Muscle of arm (tissue), 14 donors: ENCODE results near the gene ZNF142. TPM values are rescaled to one million over a fixed set of nuclear protein-coding genes. Genes with fewer than 3 reads are reported as not detected.

Experiments
- DNase-seq: peaks from one replicate; pipeline ENCODE4 v3.0.0-alpha.2; 2013
- long read RNA-seq, 11 donors: transcript quantifications; one replicate each; lab custom pipeline, GENCODE V29; 2026
- polyA plus RNA-seq, 12 donors: library from polyadenylated mRNA; unstranded; fragments of 120-200 nt; gene quantifications; one replicate each; pipeline ENCODE4 v1.2.1, GENCODE V29; 2013; ENCODE audit not compliant: insufficient read length in 12 of 12

The ZNF142 gene
- 10 to 100 TPM in 10 of 12 donors, 1 to 10 TPM in 1, not detected in 1; 9.6 to 20.3 (median 12.4) TPM for polyA plus RNA-seq
- long read RNA-seq, donor 1 = 0 reads
- long read RNA-seq, donor 2 = 0 reads
- long read RNA-seq, donor 3 = 0 reads
- long read RNA-seq, donor 4 = 0 reads
- long read RNA-seq, donor 5 = 0 reads
- long read RNA-seq, donor 6 = 0 reads
- long read RNA-seq, donor 7 = 0 reads
- long read RNA-seq, donor 8 = 0 reads
- long read RNA-seq, donor 9 = 0 reads
- long read RNA-seq, donor 10 = 0 reads
- long read RNA-seq, donor 11, partial matches to known transcripts = 0 of 8 reads
- long read RNA-seq, donor 11, other reads (novel, unspliced or antisense) = 8 of 8 reads

GRCh38 chr2:218659258-218659987, at the start of gene ZNF142, which contains the start of gene BCS1L:
Gene ZNF142 (minus strand): TSS chr2:218659623. CDS start chr2:218656429, 3,194 bp downstream.
Gene BCS1L (plus strand): TSS chr2:218659683. CDS start chr2:218660988, 1,305 bp downstream.
- peak; percentile 88 for DNase-seq

DNA sequence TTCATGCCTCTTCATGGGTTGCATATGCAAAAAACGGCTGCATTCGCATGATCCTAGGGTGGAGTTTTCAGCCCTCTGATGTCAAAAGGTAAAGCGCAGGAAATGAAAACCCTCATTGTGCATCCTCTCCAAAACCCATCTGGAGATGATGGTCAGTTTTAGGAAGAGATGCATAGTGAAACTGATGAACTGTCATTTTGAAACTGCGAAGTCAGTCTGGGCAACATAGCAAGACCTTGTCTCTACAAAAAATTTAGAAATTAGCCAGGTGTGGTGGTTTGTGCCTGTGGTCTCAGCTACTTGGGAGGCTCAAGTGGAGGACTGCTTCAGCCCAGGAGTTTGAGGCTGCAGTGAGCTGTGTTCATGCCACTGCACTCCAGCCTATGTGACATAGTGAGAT, 48.7 kb upstream of the ZNF142 start:
- DNase-seq = no peak

DNA sequence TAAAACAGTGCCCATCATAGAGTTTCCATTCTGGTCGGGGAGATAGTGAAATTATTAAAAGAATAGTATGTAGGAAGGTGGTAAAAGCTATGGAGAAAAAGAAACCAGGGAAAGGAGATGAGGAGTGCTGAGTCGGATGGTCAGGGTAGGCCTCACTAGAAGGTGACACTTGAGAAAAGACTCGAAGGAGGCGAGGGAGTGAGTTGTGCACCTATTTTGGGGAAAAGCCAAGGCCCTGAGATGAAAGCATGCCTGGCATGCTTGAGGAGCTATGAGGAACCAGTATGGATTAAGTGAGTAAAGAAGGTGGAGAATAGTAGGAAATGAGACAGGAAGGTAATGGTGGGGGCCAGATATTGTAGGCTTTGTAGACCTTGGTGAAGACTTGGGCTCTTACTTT, 43.9 kb upstream of the ZNF142 start:
- DNase-seq = no peak

DNA sequence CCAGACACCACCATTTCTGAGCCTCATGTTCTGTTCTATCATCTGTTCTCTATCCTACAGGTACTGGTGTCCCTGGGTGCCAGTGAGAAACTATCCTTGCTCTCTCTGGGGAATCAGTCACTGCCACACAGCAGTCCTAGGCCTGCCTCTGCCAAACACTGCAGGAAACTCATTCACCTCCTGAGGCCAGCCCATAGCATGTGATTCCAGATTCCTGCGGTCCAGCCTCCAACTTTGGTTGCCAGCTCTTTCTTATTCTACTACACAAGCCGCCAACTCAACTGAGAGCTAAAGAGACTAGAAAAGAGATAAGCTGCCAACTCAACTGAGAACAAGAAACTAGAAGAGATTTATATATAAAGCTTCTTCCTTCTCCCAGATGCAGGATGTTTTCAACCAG, 42.4 kb upstream of the ZNF142 start:
- no peak for DNase-seq

GRCh38 chr2:218698885-218699284, 39.5 kb upstream of the ZNF142 start:
- DNase-seq = no peak

GRCh38 chr2:218694405-218695145, 35.2 kb upstream of the ZNF142 start:
- no peak for DNase-seq

DNA sequence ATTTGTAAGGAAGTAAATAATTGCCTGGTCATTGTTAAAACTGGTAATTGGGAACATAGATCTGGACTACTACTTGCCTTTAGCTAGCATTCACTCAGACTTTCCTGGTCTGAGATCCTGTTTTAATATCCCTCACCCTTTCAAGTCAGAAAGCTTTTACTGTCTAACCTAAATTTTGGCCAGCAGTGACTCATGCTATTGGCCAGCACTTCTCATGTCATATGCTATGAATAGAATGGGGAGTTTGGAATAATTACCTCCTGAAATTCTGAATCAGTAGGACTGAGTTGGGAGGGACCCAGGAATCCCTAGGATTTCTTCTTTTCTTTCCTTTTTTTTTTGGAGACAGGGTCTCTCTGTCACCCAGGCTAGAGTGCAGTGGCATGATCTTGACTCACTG, 31.8 kb upstream of the ZNF142 start:
- DNase-seq = peak; percentile 24

DNA sequence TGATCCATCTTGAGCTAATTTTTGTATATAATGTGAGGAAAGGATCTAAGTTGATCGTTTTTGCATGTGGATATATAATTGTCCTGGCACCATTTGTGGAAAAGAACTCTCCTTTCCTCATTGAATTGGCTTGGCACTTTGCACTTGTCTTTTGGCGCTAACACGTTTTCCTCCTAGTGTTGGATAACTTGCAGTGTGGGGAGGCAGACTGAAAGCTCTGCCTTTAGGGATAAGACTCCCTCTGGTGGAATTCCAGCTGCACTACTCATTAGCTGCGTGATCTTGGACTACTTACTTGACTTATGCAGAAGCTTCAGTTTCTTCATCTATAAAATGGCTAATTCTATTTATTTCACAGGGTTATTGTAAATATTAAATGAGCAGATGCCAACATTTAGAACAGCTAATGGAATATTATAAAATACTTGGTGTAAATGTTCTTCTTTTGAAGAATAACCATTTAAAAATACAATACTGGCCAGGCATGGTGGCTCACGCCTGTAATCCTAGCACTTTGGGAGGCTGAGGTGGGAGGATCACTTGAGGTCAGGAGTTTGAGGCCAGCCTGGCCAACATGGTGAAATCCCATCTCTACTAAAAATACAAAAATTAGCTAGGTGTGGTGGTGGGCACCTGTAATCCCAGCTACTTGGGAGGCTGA, 28.1 kb upstream of the ZNF142 start:
- DNase-seq = peak; percentile 81

GRCh38 chr2:218680061-218680460, 20.6 kb upstream of the ZNF142 start:
- DNase-seq = no peak

DNA sequence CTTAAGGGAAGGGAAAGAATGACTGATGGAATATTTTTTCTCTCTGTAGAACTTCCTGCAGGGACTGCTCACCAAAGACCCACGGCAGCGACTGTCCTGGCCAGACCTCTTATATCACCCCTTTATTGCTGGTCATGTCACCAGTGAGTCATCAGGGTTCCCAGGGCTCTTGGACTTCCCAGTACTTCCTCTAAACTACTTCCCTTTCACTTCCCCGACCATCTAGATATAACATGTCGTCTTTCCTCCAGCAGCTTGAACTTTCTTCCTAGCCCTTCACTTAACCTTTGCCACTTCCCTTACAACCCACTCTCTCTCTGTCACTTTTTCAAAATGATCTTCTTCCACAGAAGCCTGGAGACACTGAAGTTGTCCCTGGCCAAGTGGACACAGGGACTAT, 19.7 kb upstream of the ZNF142 start:
- no peak for DNase-seq

- peak; percentile 91 for DNase-seq
These were observed 12.5 kb upstream of the ZNF142 start, which contains the start of the genes RNF25 and STK36 for GRCh38 chr2:218671654-218672566. Gene RNF25 (minus strand): TSS chr2:218672002. CDS start chr2:218671970, 32 bp downstream. Gene STK36 (plus strand): TSS chr2:218672086. CDS start chr2:218672830, 744 bp downstream.

GRCh38 chr2:218671097-218671653, 11.8 kb upstream of the ZNF142 start:
- no peak for DNase-seq

- DNase-seq = no peak
These were observed 5.2 kb upstream of the ZNF142 start for GRCh38 chr2:218664653-218665052.

- no peak for DNase-seq
These were observed 4.5 kb upstream of the ZNF142 start for GRCh38 chr2:218663901-218664300.

DNA sequence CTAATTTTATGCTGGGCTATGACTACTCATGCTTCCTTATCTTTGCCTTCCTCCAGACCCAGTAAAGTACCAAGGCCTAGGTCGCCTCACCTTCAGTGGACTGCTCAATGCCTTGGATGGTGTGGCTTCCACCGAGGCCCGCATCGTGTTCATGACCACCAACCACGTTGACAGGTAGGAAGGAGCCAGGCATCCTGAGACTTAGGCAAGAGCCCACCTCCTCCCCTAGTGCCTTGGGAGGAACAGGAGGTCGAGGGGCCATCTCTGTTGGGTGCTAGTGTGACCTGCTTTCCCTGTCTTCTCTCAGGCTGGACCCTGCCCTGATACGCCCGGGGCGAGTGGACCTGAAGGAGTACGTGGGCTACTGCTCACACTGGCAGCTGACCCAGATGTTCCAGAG, 3.4 kb upstream of the ZNF142 start:
- DNase-seq = no peak

- DNase-seq = no peak
These were observed 3.0 kb upstream of the ZNF142 start for GRCh38 chr2:218662377-218662776.

GRCh38 chr2:218659988-218660358, 550 bp upstream of the ZNF142 start:
- DNase-seq = no peak

- DNase-seq = peak; percentile 15
These were observed 659 bp downstream of the ZNF142 start for GRCh38 chr2:218658671-218659257.

GRCh38 chr2:218655751-218656150, 3.7 kb downstream of the ZNF142 start:
- DNase-seq = no peak

- DNase-seq = no peak
These were observed 10.7 kb downstream of the ZNF142 start for GRCh38 chr2:218648787-218649100.
